ENCODE measurements around the gene DDX25.

GRCh38 chr11:125943661-125944349, 39.5 kb downstream of the DDX25 start:
- TF ChIP-seq, protein P1, sequence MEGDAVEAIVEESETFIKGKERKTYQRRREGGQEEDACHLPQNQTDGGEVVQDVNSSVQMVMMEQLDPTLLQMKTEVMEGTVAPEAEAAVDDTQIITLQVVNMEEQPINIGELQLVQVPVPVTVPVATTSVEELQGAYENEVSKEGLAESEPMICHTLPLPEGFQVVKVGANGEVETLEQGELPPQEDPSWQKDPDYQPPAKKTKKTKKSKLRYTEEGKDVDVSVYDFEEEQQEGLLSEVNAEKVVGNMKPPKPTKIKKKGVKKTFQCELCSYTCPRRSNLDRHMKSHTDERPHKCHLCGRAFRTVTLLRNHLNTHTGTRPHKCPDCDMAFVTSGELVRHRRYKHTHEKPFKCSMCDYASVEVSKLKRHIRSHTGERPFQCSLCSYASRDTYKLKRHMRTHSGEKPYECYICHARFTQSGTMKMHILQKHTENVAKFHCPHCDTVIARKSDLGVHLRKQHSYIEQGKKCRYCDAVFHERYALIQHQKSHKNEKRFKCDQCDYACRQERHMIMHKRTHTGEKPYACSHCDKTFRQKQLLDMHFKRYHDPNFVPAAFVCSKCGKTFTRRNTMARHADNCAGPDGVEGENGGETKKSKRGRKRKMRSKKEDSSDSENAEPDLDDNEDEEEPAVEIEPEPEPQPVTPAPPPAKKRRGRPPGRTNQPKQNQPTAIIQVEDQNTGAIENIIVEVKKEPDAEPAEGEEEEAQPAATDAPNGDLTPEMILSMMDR (IDR thresholded peaks at IDR 0.05; ENCODE audit: low read length): no peak
- TF ChIP-seq EZH2 (IDR thresholded peaks at IDR 0.05; ENCODE audit: borderline replicate concordance, low read length): no peak
